ENCODE results near the gene PARP16.
A peak's percentile ranks its signal among the peaks of the same experiment; 100 is the strongest.

Gene PARP16

DNA sequence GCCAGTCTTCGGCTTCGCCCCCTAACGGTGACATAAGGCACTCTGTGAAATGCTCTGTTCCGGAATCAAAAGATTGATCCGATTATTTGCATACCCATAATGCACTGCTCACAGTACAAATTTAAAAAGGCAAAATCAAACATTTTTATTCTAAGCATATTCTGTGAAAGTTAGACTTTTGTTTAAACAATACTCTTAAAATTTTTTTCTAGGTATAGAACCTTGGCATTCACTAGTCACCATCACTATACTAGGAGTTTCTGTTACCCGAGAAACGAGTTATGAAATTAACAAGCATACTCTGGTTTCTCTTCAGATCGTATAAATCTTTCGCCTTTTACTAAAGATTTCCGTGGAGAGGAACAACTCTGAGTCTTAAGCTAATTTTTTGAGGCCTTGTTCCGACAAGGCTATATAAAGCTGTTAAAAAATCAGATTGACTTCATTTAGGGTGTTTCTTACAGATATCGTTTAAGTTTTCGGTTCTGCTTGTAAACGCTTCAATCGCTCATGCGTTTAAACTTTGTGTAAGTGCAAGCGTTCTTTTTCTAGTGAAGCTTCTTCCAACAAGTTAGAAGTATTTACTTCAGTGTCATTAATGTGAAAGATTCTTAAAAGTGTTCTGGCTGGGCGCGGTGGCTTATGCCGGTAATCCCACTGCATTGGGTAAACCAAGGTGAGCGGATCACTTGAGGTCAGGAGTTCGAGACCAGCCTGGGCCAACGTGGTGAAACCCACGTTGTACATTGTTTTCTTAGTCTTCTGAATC, 17.9 kb upstream of the PARP16 start, which contains the start of gene RNU5B-1:
RNU5B-1 (plus strand) TSS at position 297 of the 769 bp plus-strand sequence.
- H4K12ac ChIP-seq (ENCODE audit: low read depth, low read length): peak within 1 kb of the TSS; percentile 59
- peak within 1 kb of the TSS; percentile 81 for H4K91ac ChIP-seq (ENCODE audit: low read depth, low read length)
- no peaks in the 10 kb centered on the region for H3K36me3 ChIP-seq (ENCODE audit: control insufficient read depth in 1 of 2, insufficient read depth in 2 of 2, low read length in 2 of 2)
- H3K79me2 ChIP-seq (ENCODE audit: control insufficient read depth, insufficient read depth, low read length, poor library complexity): no peaks in the 10 kb centered on the region
- peaks cover 3 to 4% of the 10 kb centered on the region in 2 experiments for H3K4me1 ChIP-seq (ENCODE audit: control insufficient read depth in 1 of 2, insufficient read depth in 2 of 2, low read length in 2 of 2)
- H3K27me3 ChIP-seq (ENCODE audit: insufficient read depth, low read length): no peaks in the 10 kb centered on the region
- peak within 1 kb of the TSS; percentile 75 for H3K14ac ChIP-seq (ENCODE audit: low read length)
- peak within 1 kb of the TSS; percentile 69 for H2BK12ac ChIP-seq (ENCODE audit: low read length)
- H2BK120ac ChIP-seq (ENCODE audit: insufficient read depth, low read length, poor library complexity): peak within 1 kb of the TSS; percentile 81
- H4K8ac ChIP-seq (ENCODE audit: low read depth, low read length): peak within 1 kb of the TSS; percentile 92
- H3K4ac ChIP-seq (ENCODE audit: low read depth, low read length): peak within 1 kb of the TSS; percentile 47
- H3K4me3 ChIP-seq (ENCODE audit: low read depth, low read length): no peak within 1 kb of the TSS
- H2AFZ ChIP-seq (ENCODE audit: insufficient read depth, low read length, poor library complexity): peak within 1 kb of the TSS; percentile 66
- peak within 1 kb of the TSS; percentile 77 for H3K9ac ChIP-seq (ENCODE audit: low read length)
- no peak within 1 kb of the TSS for H3K23ac ChIP-seq (ENCODE audit: low read length)
- no peaks in the 10 kb centered on the region for H3K9me3 ChIP-seq (ENCODE audit: insufficient read depth, low read depth, low read length)
- peaks cover 9% of the 10 kb centered on the region for H3K79me1 ChIP-seq (ENCODE audit: low read length)
- peak within 1 kb of the TSS; percentile 94 for H3K27ac ChIP-seq (ENCODE audit: low read depth, low read length)
- H3K4me2 ChIP-seq (ENCODE audit: low read length): peak within 1 kb of the TSS; percentile 80
- H2BK5ac ChIP-seq (ENCODE audit: low read depth, low read length, poor library complexity): peak within 1 kb of the TSS; percentile 74
- H2AK5ac ChIP-seq (ENCODE audit: low read length): no peak within 1 kb of the TSS
- no CpG with 5 or more reads among the region's 24 CpGs for WGBS (ENCODE audit: extremely low coverage, insufficient coverage, insufficient read length)
- H3K18ac ChIP-seq (ENCODE audit: low read length): peak within 1 kb of the TSS; percentile 56
- DNase-seq: peak; percentile 90 to 97

DNA sequence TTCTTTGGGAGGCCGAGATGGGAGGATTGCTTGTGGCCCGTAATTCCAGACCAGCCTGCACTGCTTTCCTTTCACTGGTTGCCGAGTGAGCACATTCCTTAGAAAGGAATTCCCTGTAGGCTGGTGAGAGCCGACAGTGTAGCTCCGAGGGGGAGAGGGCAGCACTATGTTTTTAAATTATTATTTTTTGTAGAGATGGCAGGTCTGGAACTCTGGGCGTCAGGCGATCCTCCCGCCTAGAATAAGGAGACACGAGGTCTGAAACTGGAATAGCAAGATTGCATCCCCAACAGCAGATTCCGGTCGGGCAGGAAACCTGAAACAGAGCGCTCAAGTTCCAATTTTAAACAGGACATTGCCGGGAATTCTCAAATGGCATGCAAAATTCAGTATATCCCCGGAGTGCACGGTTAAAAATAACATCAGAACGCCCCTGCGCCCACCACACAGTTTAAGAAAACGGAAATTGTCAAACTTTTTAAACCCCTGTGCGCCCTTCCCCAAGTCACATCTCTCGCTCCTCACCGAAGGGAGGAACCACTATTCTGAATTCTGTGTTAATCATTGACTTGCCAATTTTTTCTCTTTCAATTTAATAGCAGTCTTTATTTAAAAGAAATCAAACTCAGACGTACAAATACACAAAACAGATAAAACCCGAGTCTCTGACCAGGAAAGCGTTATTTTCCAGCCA, 17.2 kb upstream of the PARP16 start:
- Histone ChIP-seq H3K27ac (ENCODE audit: low read depth, low read length) (peak overlapping the region; percentile 94), H3K18ac (ENCODE audit: low read length) (peak overlapping the region; percentile 56), H3K9ac (ENCODE audit: low read length) (peak overlapping the region; percentile 77), H2BK12ac (ENCODE audit: low read length) (peak overlapping the region; percentile 69), H3K23ac (ENCODE audit: low read length) (no peak overlapping the region), H3K79me1 (ENCODE audit: low read length) (peaks cover 9% of the 10 kb centered on the region), H3K79me2 (ENCODE audit: control insufficient read depth, insufficient read depth, low read length, poor library complexity) (no peaks in the 10 kb centered on the region), H3K4me2 (ENCODE audit: low read length) (peak overlapping the region; percentile 80), H4K12ac (ENCODE audit: low read depth, low read length) (peak overlapping the region; percentile 59), H4K91ac (ENCODE audit: low read depth, low read length) (peak overlapping the region; percentile 81), H3K14ac (ENCODE audit: low read length) (peak overlapping the region; percentile 75), H4K8ac (ENCODE audit: low read depth, low read length) (peak overlapping the region; percentile 92), H3K9me3 (ENCODE audit: insufficient read depth, low read depth, low read length) (no peaks in the 10 kb centered on the region), H3K36me3 (ENCODE audit: control insufficient read depth in 1 of 2, insufficient read depth in 2 of 2, low read length in 2 of 2) (no peaks in the 10 kb centered on the region), H2BK120ac (ENCODE audit: insufficient read depth, low read length, poor library complexity) (peak overlapping the region; percentile 81), H3K4ac (ENCODE audit: low read depth, low read length) (peak overlapping the region; percentile 47), H3K4me3 (ENCODE audit: low read depth, low read length) (no peak overlapping the region), H3K4me1 (ENCODE audit: control insufficient read depth in 1 of 2, insufficient read depth in 2 of 2, low read length in 2 of 2) (peaks cover 3 to 4% of the 10 kb centered on the region in 2 experiments), H3K27me3 (ENCODE audit: insufficient read depth, low read length) (no peaks in the 10 kb centered on the region), H2AK5ac (ENCODE audit: low read length) (no peak overlapping the region), H2BK5ac (ENCODE audit: low read depth, low read length, poor library complexity) (peak overlapping the region; percentile 74), H2AFZ (ENCODE audit: insufficient read depth, low read length, poor library complexity) (peak overlapping the region; percentile 66)
- peak; percentile 55 to 77 for DNase-seq
- WGBS (ENCODE audit: extremely low coverage, insufficient coverage, insufficient read length): no CpG with 5 or more reads among the region's 24 CpGs

DNA sequence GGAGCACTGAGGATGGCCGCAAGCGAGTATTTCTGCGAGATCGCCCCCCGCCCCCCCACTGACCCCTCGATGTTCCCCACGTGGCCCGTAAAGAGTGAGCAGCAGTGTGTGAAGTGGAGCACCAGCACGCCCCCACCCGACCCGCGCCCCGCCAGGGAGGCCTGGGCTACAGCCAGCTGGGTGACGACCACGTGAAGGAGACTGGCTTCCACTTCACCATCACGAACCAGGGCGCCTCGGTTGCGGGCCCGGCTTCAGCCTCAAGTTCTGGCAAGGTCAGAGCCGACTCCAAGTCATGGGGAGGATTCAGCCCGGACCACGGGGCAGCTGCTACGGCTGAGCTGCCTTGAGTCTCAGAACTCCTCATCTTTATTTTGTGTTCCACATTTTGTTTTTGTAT, 15.4 kb upstream of the PARP16 start:
- Histone ChIP-seq H3K4me3 (ENCODE audit: low read depth, low read length) (no peak overlapping the region), H4K12ac (ENCODE audit: low read depth, low read length) (no peak overlapping the region), H3K9ac (ENCODE audit: low read length) (no peak overlapping the region), H2AK5ac (ENCODE audit: low read length) (no peak overlapping the region), H3K9me3 (ENCODE audit: insufficient read depth, low read depth, low read length) (no peaks in the 10 kb centered on the region), H3K36me3 (ENCODE audit: control insufficient read depth in 1 of 2, insufficient read depth in 2 of 2, low read length in 2 of 2) (no peaks in the 10 kb centered on the region), H3K27ac (ENCODE audit: low read depth, low read length) (no peak overlapping the region), H4K91ac (ENCODE audit: low read depth, low read length) (no peak overlapping the region), H3K18ac (ENCODE audit: low read length) (no peak overlapping the region), H2BK5ac (ENCODE audit: low read depth, low read length, poor library complexity) (no peak overlapping the region), H2BK120ac (ENCODE audit: insufficient read depth, low read length, poor library complexity) (no peak overlapping the region), H3K4me2 (ENCODE audit: low read length) (no peak overlapping the region), H2BK12ac (ENCODE audit: low read length) (peak overlapping the region; percentile 19), H2AFZ (ENCODE audit: insufficient read depth, low read length, poor library complexity) (no peak overlapping the region), H3K79me1 (ENCODE audit: low read length) (peaks cover 9% of the 10 kb centered on the region), H4K8ac (ENCODE audit: low read depth, low read length) (no peak overlapping the region), H3K79me2 (ENCODE audit: control insufficient read depth, insufficient read depth, low read length, poor library complexity) (no peaks in the 10 kb centered on the region), H3K14ac (ENCODE audit: low read length) (no peak overlapping the region), H3K4ac (ENCODE audit: low read depth, low read length) (no peak overlapping the region), H3K23ac (ENCODE audit: low read length) (no peak overlapping the region), H3K27me3 (ENCODE audit: insufficient read depth, low read length) (no peaks in the 10 kb centered on the region), H3K4me1 (ENCODE audit: control insufficient read depth in 1 of 2, insufficient read depth in 2 of 2, low read length in 2 of 2) (peaks cover 3 to 4% of the 10 kb centered on the region in 2 experiments)
- no CpG with 5 or more reads among the region's 24 CpGs for WGBS (ENCODE audit: extremely low coverage, insufficient coverage, insufficient read length)
- DNase-seq: no peak

DNA sequence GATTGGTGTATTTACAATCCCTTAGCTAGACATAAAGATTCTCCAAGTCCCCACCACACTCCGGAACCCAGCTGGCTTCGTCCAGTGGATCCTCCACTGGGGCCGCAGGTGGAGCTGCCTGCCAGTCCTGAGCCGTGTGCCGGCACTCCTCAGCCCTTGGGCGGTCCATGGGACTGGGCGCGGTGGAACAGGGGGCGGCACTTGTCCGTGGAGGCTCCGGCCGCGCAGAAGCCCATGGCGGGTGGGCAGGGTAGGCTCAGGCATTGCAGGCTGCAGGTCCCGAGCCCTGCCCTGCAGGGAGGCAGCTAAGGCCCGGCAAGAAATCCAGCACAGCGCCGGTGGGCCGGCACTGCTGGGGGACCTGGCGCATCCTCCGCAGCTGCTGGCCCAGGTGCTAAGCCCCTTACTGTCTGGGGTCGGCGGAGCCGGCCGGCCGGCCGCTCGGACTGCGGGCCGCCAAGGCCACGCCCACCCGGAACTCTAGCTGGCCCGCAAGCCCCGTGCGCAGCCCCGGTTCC, 14.3 kb upstream of the PARP16 start:
- peaks cover 9% of the 10 kb centered on the region for H3K79me1 ChIP-seq (ENCODE audit: low read length)
- no peak overlapping the region for H3K18ac ChIP-seq (ENCODE audit: low read length)
- no peak for DNase-seq
- no peaks in the 10 kb centered on the region for H3K9me3 ChIP-seq (ENCODE audit: insufficient read depth, low read depth, low read length)
- no peak overlapping the region for H3K9ac ChIP-seq (ENCODE audit: low read length)
- peaks cover 3 to 4% of the 10 kb centered on the region in 2 experiments for H3K4me1 ChIP-seq (ENCODE audit: control insufficient read depth in 1 of 2, insufficient read depth in 2 of 2, low read length in 2 of 2)
- H3K4ac ChIP-seq (ENCODE audit: low read depth, low read length): no peak overlapping the region
- H2AFZ ChIP-seq (ENCODE audit: insufficient read depth, low read length, poor library complexity): no peak overlapping the region
- H3K27me3 ChIP-seq (ENCODE audit: insufficient read depth, low read length): no peaks in the 10 kb centered on the region
- no peak overlapping the region for H4K12ac ChIP-seq (ENCODE audit: low read depth, low read length)
- H2AK5ac ChIP-seq (ENCODE audit: low read length): no peak overlapping the region
- no peaks in the 10 kb centered on the region for H3K79me2 ChIP-seq (ENCODE audit: control insufficient read depth, insufficient read depth, low read length, poor library complexity)
- no peak overlapping the region for H3K14ac ChIP-seq (ENCODE audit: low read length)
- no peak overlapping the region for H3K23ac ChIP-seq (ENCODE audit: low read length)
- peak overlapping the region; percentile 18 for H4K8ac ChIP-seq (ENCODE audit: low read depth, low read length)
- no peak overlapping the region for H4K91ac ChIP-seq (ENCODE audit: low read depth, low read length)
- H3K4me2 ChIP-seq (ENCODE audit: low read length): no peak overlapping the region
- WGBS (ENCODE audit: extremely low coverage, insufficient coverage, insufficient read length): no CpG with 5 or more reads among the region's 36 CpGs
- H2BK12ac ChIP-seq (ENCODE audit: low read length): no peak overlapping the region
- no peak overlapping the region for H2BK120ac ChIP-seq (ENCODE audit: insufficient read depth, low read length, poor library complexity)
- no peak overlapping the region for H3K4me3 ChIP-seq (ENCODE audit: low read depth, low read length)
- no peak overlapping the region for H2BK5ac ChIP-seq (ENCODE audit: low read depth, low read length, poor library complexity)
- no peaks in the 10 kb centered on the region for H3K36me3 ChIP-seq (ENCODE audit: control insufficient read depth in 1 of 2, insufficient read depth in 2 of 2, low read length in 2 of 2)
- H3K27ac ChIP-seq (ENCODE audit: low read depth, low read length): no peak overlapping the region
